DMS 273 (cell line): ENCODE data around the gene RSPRY1.
A peak's percentile ranks its signal among the peaks of the same experiment; 100 is the strongest.
"Not testable (repeated sequence)": the region's sequence is repeated elsewhere in the genome, so short reads cannot be mapped to it uniquely, and the experiment has no call there.

Source experiments
- DNase-seq: peaks from one replicate; lab custom pipeline; 2025; ENCODE audit not compliant: unreplicated experiment; lab: John Stamatoyannopoulos, UW

RSPRY1 gene

DNA sequence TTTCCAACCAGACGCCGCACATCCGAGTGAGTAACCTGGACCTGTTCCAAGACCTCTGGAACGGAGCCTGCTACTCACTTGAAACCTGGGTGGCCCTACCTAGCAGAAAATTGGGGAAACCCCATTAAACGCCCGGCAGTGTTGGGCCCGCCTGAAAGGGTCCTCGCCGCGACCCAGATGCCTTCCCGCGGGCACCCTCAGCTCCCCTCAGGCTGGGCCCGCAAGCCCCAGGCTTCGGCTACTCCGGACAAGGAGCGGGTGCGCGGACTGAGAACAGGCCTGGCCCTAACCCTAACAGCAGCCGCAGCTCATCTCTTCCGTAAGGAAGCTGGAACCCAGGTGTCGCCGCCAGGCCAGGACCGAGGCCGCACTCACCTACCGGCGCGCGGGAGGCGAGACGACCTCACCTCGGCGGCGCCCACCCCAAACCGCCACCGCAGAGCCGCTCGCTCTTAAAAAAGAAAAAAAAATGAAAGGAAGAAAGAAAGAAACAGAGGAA, 634 bp upstream of the RSPRY1 start:
- peak; percentile 82 for DNase-seq

DNA sequence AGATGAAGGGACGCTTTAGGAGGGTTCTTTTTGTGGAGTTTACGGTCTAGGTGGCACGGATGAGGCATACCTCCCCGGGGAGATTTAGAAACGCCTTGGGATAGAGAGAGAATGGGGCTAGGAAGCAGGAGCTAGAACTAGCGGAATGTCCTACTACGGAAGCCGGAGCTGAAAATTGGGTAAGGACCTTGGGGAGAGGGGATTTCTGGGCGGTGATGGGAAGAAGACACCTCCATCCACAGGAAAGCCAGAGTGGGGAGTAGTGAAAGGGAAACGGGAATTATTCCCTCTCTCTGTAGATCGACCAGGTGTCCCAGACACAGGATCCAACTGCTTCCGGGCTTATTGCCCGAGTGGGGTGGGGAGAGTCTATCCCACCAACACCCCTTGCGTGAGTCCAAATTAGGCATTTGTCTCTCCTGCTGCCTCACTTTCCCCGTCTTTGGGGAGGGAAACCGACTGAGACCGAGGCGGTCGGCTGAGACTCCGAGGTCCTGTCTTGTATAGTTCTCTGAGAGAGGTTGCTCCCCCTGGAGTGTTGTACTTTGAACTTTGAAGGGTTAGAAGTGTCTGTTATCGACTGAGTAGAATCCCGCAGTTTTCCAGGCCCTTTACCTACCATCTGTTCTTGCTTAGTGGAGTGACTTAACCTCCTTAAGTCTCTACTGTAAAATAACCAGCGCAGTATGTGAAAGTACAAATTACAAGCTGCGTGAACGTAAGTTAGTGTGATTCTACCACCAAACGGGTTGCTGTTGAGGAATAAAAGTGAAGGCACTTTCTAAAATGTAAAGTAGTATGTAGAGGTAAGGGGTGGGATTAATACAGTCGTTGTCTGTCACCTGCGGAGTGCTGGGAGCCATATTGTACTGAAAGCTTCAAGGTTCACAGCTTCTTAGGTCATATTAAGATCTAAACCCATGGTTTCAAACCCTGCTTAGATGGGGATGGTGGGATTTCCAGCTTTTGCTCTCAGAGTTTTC, 1.0 kb downstream of the RSPRY1 start:
- peak; percentile 82 for DNase-seq

DNA sequence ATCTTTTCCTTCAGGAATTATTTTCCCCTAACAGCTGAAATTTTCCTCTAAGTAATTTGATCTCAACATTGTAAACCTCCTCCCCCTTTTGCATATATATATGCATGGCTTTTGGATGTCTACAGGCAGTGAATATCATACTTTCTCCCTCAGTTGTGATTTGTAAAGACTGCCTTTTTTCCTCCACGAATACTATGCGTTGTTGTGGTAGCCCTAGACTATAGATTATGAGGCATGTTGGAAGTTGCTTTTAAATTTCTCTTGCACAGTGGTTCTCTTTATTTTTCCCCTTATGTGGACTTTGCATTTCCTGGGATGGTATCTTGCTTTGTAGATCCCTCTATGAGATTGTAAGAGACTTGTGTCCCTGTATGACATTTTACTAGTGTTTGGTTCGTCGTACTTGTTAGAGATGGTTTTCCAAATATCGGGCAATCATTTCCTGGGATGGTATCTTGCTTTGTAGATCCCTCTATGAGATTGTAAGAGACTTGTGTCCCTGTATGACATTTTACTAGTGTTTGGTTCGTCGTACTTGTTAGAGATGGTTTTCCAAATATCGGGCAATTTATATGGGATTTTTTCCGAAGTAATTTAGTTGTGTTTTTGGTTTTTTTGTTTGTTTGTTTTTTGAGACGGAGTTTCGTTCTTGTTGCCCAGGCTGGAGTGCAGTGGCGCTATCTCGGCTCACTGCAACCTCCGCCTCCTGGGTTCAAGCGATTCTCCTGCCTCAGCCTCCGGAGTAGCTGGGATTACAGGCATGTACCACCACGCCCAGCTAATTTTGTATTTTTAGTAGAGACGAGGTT, 2.0 kb downstream of the RSPRY1 start:
- DNase-seq: not testable (repeated sequence)

DNA sequence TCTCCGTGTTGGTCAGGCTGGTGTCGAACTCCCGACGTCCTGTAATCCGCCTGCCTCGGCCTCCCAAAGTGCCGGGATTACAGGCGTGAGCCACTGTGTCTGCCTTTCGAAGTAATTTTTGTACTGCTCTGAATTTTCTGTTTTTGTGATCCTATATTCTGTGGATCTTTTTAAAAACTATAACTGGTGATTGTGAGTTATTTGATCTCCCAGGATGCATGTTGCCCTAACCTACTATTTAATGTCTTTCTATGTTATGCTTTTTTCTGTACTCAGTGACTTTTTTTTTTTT, 2.5 kb downstream of the RSPRY1 start:
- no peak for DNase-seq

DNA sequence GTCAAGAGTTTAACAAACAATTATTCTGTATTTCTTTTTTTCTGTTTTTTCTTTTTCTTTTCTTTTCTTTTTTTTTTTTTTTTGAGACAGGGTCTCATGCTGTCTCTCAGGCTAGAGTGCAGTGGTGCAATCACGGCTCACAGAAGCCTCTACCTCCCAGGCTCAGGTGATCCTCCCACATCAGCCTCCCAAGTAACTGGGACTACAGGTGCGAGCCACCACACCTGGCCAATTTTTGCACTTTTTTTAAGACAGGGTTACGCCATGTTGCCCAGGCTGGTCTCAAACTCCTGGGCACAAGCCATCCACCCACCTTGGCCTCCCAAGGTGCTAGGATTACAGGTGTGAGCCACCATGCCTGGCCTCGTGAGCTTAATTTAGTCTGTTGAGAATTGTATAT, 3.4 kb downstream of the RSPRY1 start:
- not testable (repeated sequence) for DNase-seq

DNA sequence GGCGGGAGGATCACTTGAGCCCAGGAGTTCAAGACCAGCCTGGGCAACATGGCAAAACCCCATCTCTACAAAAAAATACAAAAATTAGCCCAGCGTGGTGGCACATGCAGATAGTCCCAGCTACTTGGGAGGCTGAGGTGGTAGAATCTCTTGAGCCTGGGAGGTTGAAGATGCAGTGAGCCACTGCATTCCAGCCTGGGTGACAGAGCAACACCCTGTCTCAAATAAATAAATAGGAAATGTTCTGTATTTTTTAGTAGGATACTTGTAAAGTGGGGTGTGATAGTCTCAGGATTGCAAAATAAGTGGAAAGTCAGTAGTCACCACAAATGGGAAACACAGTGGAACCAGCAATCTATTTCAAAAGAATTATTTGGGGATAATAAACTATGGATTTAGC, 4.0 kb downstream of the RSPRY1 start:
- no peak for DNase-seq

DNA sequence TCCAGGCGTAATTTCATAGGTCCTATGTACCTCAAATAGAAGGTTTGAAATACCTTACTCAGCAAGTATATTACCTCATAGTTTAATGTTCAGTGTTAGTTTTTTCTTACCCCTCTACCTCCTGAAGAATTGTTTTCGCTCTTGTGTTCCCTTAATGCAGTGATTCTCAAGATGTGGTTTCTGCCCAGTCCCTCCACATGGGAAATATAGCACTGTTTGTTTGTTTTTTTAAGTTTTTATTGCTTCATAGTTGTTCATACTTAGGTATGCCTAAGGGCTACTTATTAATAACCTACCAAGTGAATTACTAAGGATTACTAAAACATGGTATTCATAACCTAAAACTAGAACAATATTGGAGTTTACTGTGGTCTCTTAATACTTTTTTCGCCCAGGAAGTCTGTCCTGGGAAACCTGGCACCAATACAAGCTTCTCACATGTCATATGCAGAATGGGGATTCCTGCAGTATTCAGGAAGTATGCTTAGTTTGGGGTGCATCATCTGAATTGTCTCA, 5.0 kb downstream of the RSPRY1 start:
- peak; percentile 27 for DNase-seq

DNA sequence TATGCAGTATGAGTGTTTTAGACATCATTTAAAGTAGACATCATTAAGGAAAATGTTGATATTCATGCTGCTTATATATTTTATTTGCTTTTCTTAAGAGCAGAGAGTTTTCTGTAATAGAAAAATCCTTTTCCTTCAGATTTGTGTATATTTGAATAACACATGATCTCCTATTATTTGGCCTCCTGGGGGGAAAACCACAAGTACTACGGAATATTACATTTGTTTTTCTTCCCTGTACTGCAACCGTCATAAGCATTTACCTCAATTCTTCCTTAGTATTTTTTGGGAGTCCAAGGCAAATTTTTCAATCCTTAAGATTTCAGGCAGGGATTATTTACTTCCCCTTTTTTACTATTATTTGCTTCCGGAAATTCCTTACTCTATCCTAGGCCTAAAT, 6.0 kb downstream of the RSPRY1 start:
- DNase-seq: no peak

DNA sequence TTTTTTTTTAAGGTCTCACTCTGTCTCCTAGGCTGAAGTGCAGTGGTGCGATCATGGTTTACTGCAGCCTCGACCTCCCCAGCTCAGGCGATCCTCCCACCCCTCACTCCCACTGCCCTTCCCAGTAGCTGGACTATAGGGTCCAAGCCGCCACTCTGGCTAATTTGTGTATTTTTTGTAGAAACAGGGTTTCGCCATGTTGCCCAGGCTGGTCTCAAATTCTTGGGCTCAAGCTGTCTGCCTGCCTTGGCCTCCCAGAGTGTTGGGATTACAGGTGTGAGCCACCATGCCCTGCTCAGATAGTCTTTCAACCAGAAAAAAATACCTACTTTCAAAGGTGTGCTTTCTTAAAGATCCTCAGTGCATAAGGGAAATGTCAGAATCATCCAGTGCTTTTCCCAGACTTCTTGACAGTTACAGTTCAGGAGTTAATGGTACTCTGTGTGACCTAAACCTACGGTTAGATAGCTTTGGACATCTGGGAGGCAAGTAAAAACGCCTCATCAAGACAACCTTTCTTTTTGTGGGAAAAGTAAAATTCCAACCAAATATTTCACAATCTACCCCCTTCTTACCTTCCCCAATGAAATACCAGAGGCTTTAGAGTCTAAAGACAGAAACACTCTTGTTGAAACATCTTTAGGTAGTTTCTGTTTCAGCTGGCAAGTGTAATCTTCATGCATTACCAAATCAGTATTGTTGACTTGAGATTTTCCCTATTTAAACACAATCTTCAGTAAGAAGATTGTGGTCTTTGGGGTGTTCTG, 6.8 kb downstream of the RSPRY1 start:
- no peak for DNase-seq

DNA sequence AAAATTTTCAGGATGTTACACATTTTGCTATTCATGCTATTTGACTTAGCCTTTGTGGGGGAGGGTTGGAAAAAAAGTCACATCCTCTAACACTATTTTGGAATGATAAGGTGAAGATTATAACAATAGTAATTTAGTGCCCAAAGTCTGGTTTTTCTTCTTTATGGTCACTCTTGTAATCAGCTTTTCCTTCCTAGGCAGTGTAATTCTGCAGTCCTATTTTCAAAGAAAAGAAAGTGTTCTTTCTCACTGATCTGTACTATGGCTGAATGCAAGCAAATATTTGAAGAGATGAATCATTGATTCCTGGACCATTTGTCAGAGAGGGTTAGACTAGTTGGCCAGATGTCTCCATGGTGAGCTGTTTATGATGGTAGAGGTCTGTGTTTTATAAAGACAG, 8.4 kb downstream of the RSPRY1 start:
- DNase-seq: peak; percentile 31

DNA sequence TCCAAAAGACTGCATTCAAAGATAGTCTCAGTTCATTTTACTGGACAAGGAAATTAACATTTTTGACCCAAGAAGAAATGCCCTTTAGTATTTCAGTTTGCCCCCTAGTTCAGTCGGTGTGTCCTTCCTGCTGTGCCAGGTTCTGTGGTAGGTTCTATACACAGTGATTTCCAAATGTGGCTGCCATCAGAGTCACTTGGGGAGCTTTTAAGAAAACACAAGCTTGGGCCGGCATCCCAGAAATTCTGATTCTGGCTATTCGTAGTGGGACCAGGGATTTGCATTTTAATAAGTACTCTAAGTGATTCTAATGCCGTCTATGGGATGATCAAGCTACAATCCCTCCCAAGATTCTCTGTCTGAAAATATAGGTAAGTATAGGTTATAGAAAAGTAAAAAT, 10.2 kb downstream of the RSPRY1 start:
- DNase-seq: no peak

DNA sequence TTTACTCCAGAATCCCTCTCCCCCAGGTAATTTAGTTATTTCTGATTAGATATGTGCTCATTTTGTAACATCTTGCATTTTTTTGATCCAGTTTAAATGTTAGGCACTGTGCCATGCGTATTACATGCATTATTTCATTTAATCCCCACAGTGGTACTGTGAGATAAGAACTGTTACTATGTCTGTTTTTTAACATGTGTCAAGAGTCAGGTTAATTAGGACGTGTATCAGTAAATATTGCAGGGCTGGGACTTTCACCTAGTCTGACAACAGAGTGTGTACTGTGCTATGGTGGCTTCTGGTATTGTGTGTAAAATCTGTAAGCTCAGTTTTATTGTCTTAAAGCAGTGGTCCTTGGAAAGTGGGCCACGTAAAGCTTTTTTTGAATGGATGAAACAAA, 10.6 kb downstream of the RSPRY1 start:
- DNase-seq: no peak

DNA sequence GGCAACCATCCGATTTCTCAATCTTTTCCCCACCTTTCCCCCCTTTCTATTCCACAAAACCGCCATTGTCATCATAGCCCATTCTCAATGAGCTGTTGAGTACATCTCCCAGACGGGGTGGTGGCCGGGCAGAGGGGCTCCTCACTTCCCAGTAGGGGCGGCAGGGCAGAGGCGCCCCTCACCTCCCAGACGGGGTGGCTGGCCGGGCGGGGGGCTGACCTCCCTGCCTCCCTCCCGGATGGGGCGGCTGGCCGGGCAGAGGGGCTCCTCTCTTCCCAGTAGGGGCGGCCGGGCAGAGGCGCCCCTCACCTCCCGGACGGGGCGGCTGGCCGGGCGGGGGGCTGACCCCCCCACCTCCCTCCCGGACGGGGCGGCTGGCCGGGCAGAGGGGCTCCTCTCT, 14.2 kb downstream of the RSPRY1 start:
- DNase-seq: not testable (repeated sequence)

DNA sequence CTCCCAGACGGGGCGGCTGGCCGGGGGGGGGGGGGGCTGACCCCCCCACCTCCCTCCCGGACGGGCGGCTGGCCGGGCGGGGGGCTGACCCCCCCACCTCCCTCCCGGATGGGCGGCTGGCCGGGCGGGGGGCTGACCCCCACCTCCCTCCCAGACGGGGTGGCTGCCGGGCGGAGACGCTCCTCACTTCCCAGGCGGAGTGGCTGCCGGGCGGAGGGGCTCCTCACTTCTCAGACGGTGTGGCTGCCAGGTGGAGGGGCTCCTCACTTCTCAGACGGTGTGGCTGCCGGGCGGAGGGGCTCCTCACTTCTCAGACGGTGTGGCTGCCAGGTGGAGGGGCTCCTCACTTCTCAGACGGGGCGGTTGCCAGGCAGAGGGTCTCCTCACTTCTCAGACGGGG, 14.8 kb downstream of the RSPRY1 start:
- DNase-seq: not testable (repeated sequence)

DNA sequence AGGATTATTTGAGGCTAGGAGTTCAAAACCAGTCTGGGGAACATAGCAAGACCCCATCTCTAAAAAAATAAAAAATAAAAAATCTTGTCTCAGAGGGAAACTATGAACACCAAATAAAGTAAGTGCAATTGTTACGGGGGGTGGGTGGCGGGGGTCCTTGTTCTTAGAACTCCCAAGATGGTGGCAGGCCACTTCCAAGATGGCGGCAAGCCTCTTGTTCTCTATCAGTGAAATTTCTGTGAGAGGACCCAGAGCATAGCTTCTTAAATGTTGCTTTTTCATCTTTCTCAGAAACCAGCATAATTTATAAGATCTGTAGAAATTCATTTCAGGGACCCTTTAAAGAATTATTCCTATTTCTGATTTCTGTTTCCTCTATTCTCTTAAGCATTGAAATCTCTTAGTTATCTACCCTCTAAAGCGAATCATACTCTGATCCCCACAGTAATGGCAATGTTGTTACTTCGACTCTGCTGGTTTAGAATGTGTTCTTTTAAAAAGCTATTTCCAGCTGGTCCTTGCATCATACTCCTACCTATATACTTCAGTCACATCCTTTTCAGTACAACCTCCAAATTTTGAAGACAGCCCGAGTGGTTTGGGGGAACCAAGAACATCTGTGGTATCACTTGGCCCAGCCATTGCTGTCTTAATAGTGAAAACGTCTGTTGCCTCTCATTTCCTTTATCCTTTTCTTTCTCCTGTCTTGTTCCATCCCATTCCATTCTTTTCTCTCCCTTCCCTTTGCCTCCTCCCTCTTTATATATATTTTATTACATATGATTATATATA, 16.2 kb downstream of the RSPRY1 start:
- DNase-seq: no peak

DNA sequence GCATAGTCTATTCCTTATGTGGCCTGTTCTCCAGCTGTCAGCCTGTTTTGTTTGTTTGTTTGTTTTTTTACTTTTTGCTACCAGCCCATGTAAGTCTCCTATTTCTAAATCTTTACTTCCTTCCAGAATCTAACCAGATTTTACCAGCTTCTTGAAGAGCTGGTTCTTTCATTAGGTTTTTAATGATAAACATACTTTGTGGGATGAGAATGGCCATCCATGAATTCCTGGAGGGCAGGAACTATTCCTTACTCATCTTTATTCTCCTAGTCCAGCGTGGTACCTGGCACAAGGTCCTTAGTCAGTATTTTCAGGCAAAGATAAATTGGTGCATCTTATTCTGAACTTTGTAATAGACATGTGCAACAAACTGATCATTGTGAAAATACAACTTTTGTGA, 17.3 kb downstream of the RSPRY1 start:
- no peak for DNase-seq

DNA sequence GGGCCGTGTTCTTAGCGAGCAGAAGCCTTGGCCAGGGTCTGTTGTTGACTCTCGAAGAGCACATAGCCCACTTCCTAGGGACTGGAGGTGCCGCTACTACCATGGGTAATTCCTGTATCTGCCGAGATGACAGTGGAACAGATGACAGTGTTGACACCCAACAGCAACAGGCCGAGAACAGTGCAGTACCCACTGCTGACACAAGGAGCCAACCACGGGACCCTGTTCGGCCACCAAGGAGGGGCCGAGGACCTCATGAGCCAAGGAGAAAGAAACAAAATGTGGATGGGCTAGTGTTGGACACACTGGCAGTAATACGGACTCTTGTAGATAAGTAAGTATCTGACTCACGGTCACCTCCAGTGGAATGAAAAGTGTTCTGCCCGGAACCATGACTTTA, 18.5 kb downstream of the RSPRY1 start:
- DNase-seq: peak; percentile 7

DNA sequence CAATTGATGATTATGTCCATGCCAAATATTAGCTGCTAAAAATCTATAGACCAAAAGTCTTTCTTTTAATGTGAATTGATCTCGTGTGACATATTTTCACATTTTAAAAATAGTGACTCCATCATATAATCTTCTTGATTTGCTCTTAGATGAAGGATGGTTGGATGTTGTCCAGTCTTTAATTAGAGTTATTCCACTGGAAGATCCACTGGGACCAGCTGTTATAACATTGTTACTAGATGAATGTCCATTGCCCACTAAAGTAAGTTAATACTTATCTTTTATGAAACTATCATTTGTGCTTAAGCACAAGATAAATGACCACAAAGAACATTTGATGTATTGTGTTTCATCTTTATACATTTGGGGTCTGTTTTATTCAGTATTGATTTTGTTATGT, 22.8 kb downstream of the RSPRY1 start:
- no peak for DNase-seq

DNA sequence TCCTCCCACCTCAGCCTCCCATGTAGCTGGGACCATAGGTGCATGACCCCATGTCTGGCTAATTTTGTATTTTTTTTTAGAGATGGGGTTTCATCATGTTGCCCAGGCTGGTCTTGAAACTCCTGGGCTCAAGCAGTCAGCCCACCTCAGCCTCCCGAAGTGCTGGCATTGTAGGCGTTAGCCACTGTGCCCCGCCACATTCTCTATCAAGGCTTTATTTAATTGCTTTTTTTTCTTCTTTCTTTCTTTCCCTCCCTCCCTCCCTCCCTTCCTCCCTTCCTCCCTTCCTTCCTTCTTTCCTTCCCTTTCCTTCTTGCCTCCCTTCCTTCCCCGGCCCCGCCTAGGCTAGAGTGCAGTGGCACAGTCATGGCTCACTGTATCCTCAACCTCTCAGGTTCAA, 23.7 kb downstream of the RSPRY1 start:
- DNase-seq: no peak

DNA sequence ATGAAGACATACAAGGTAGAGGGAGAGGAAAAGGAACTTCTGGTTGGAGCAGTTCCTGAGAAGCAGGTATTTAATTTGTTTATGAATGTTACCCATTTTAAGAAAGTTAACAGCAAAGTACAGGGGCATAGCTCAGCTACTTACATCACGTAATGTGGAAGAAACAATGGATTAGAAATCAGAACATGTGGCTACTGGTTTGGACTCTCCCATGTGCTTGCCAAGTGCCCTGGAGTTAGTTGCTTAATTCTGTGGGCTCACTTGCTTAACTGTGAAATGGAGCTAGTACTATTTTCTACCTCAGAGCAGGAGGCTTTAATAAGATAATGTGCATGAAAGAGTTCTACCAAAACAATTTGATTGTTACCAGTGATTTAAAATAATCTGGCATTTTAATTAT, 27.3 kb downstream of the RSPRY1 start:
- no peak for DNase-seq
